ENCODE results near the gene ABAT.

Gene ABAT

GRCh38 chr16:8818504-8819270 lies 144.3 kb downstream of the ABAT start:
- DNase-seq (ENCODE audit: low spot score) = no peak

GRCh38 chr16:8819411-8820034 lies 145.1 kb downstream of the ABAT start:
- DNase-seq (ENCODE audit: low spot score) = no peak

GRCh38 chr16:8822403-8822802 lies 148.0 kb downstream of the ABAT start:
- no peak for DNase-seq (ENCODE audit: low spot score)

GRCh38 chr16:8826278-8826879 lies 152.0 kb downstream of the ABAT start:
- DNase-seq (ENCODE audit: low spot score) = no peak

GRCh38 chr16:8828541-8829165 lies 154.2 kb downstream of the ABAT start:
- DNase-seq (ENCODE audit: low spot score) = peak; percentile 52

- no peak for DNase-seq (ENCODE audit: low spot score)
These were observed 157.0 kb downstream of the ABAT start for GRCh38 chr16:8831450-8831849.

- DNase-seq (ENCODE audit: low spot score) = no peak
These were observed 157.7 kb downstream of the ABAT start for GRCh38 chr16:8831871-8832716.

GRCh38 chr16:8832717-8833105 lies 158.3 kb downstream of the ABAT start:
- DNase-seq (ENCODE audit: low spot score) = no peak

All from kidney capillary endothelial cell (primary cell).